Pulmonary artery endothelial cell (primary cell): Measurements from ENCODE around the gene PKD1. TPM values are rescaled to one million over a fixed set of nuclear protein-coding genes. Genes with fewer than 3 reads are reported as not detected.
"Not testable (repeated sequence)": the region's sequence is repeated elsewhere in the genome, so short reads cannot be mapped to it uniquely, and the experiment has no call there.

ENCODE experiments used
- DNase-seq: peaks from one replicate; pipeline ENCODE4 v3.0.0-alpha.2; 2011; ENCODE audit warnings: low read depth, low spot score
- total RNA-seq: library from RNA; depleted of rRNA; stranded (reverse); fragments of >200 nt; gene quantifications from 2 replicates; pipeline ENCODE4 v1.2.3, GENCODE V29; 2014

PKD1 gene
- total RNA-seq, 1 donor from 2014 or later = 39.8 TPM

- DNase-seq = no peak
Observed at GRCh38 chr16:2151188-2152091, 15.7 kb upstream of the PKD1 start.

GRCh38 chr16:2150418-2151187, 14.9 kb upstream of the PKD1 start:
- no peak for DNase-seq

- DNase-seq = no peak
Observed at GRCh38 chr16:2149630-2150417, 14.1 kb upstream of the PKD1 start.

GRCh38 chr16:2148714-2149629, 13.3 kb upstream of the PKD1 start:
- no peak for DNase-seq

- DNase-seq = no peak
Observed at GRCh38 chr16:2147981-2148671, 12.4 kb upstream of the PKD1 start, which contains the start of gene RAB26. Gene RAB26 (plus strand): TSS chr16:2148625. CDS start chr16:2148784, 159 bp downstream.

GRCh38 chr16:2147378-2147777, 11.7 kb upstream of the PKD1 start:
- no peak for DNase-seq

GRCh38 chr16:2145843-2146242, 10.1 kb upstream of the PKD1 start:
- no peak for DNase-seq

GRCh38 chr16:2143878-2144485, 8.3 kb upstream of the PKD1 start:
- no peak for DNase-seq

GRCh38 chr16:2142942-2143877, 7.5 kb upstream of the PKD1 start:
- no peak for DNase-seq

GRCh38 chr16:2135071-2135470, 627 bp downstream of the PKD1 start:
- DNase-seq = not testable (repeated sequence)

- not testable (repeated sequence) for DNase-seq
Observed at GRCh38 chr16:2133797-2134196, 1.9 kb downstream of the PKD1 start.

GRCh38 chr16:2129890-2130447, 5.7 kb downstream of the PKD1 start:
- DNase-seq = not testable (repeated sequence)

GRCh38 chr16:2129251-2129650, 6.4 kb downstream of the PKD1 start:
- not testable (repeated sequence) for DNase-seq

GRCh38 chr16:2127630-2128280, 7.9 kb downstream of the PKD1 start:
- DNase-seq = not testable (repeated sequence)

- not testable (repeated sequence) for DNase-seq
Observed at GRCh38 chr16:2126928-2127556, 8.7 kb downstream of the PKD1 start.

- DNase-seq = not testable (repeated sequence)
Observed at GRCh38 chr16:2126161-2126743, 9.4 kb downstream of the PKD1 start.
